Natural killer cell (primary cell): Measurements from ENCODE around the gene KCNIP2. TPM values are rescaled to one million over a fixed set of nuclear protein-coding genes. Genes with fewer than 3 reads are reported as not detected.

ENCODE experiments used
- ATAC-seq, 3 donors: fragments of 150-1000 bp in 2 of 3; fragments of 200-7000 bp in 1 of 3; cut with Tn5 transposase; 1 replicate in 1 of 3; 2 replicates in 2 of 3; pipeline ENCODE4 v1.10.0; 2021; ENCODE audit warnings: mild to moderate bottlenecking in 2 of 3, moderate library complexity in 2 of 3
- DNase-seq, 2 donors: peaks; one replicate each; pipeline versions ENCODE4 v3.0.0 to v3.0.0-alpha.2; 2013 to 2021; ENCODE audit warnings: mixed read lengths in 1 of 2
- H3K27ac ChIP-seq: one replicate; pipeline ENCODE4 v1.5.1; 2013; ENCODE audit warnings: mild to moderate bottlenecking, low read length
- H3K27me3 ChIP-seq: one replicate; pipeline ENCODE4 v1.6.1; 2013; ENCODE audit warnings: low read length; ENCODE audit not compliant: control insufficient read depth, insufficient read depth
- H3K36me3 ChIP-seq: one replicate; pipeline ENCODE4 v1.6.1; 2013; ENCODE audit warnings: low read length; ENCODE audit not compliant: control insufficient read depth, insufficient read depth
- H3K4me1 ChIP-seq: one replicate; pipeline ENCODE4 v1.6.1; 2013; ENCODE audit warnings: low read length; ENCODE audit not compliant: control insufficient read depth, insufficient read depth
- H3K4me3 ChIP-seq: one replicate; pipeline ENCODE4 v1.5.1; 2013; ENCODE audit warnings: low read length
- H3K9me3 ChIP-seq: one replicate; pipeline ENCODE4 v1.6.1; 2013; ENCODE audit warnings: low read length; ENCODE audit not compliant: control insufficient read depth, insufficient read depth
- H3K27ac Mint-ChIP-seq, 2 donors: one replicate each; pipeline ENCODE4 v1.8.0; 2022; ENCODE audit warnings: mild to moderate bottlenecking in 2 of 2, mixed read lengths in 2 of 2, moderate library complexity in 1 of 2
- H3K27me3 Mint-ChIP-seq, 2 donors: one replicate each; pipeline ENCODE4 v1.8.0; 2022; ENCODE audit warnings: low read depth in 2 of 2, mixed read lengths in 2 of 2
- H3K36me3 Mint-ChIP-seq: one replicate; pipeline ENCODE4 v1.8.0; 2022; ENCODE audit warnings: mixed read lengths
- H3K4me1 Mint-ChIP-seq, 2 donors: one replicate each; pipeline ENCODE4 v1.8.0; 2022; ENCODE audit warnings: mixed read lengths in 2 of 2
- H3K4me3 Mint-ChIP-seq: one replicate; pipeline ENCODE4 v1.8.0; 2022; ENCODE audit warnings: mild to moderate bottlenecking, moderate library complexity, mixed read lengths
- H3K9me3 Mint-ChIP-seq, 2 donors: one replicate each; pipeline ENCODE4 v1.8.0; 2022; ENCODE audit warnings: mixed read lengths in 2 of 2
- CTCF ChIP-seq: fragments of 200-600 bp; IDR thresholded peaks from one replicate; pipeline ENCODE4 v1.8.0; 2022; ENCODE audit warnings: antibody characterized with exemption
- WGBS: methylation state at CpG from one replicate; pipeline ENCODE4 v1.1.7; 2013; ENCODE audit warnings: missing lambda C conversion rate; ENCODE audit not compliant: insufficient coverage; 5-methylcytosine and 5-hydroxymethylcytosine counted together
- intact Hi-C: fragments of 100-400 bp; cut with micrococcal nuclease; formaldehyde crosslinking; loops from one replicate; pipeline ENCODE4 v1.14.2; 2022
- total RNA-seq, 4 donors: library from RNA; stranded (reverse); fragments of 120-200 nt in 1 of 4; gene quantifications; one replicate each; pipeline versions ENCODE4 v1.2.3 to v1.2.4, GENCODE V29; 2013 to 2022

The KCNIP2 gene
- total RNA-seq, 3 donors from 2014 or later (not counting 1 experiment from before 2014, with no cell fraction given), result 0.97 to 2.0 (median 1.6) TPM

- 2% methylated on average over 51 of the region's 51 CpGs for WGBS
- Mint-ChIP-seq H3K36me3 (no peaks in the 10 kb centered on the region), H3K27me3 (peaks cover 24 to 28% of the 10 kb centered on the region in 2 donors), H3K4me3 (peak overlapping the region; percentile 87), H3K4me1 (peaks cover 39 to 59% of the 10 kb centered on the region in 2 donors), H3K27ac (peak overlapping the region in 1 of 2 donors; percentile 31), H3K9me3 (no peaks in the 10 kb centered on the region)
- DNase-seq (peak; percentile 85 to 90), ATAC-seq (peak; percentile 67 to 75 (median 70))
- H3K27ac ChIP-seq, result no peak overlapping the region
- H3K4me1 ChIP-seq, result peaks cover 63% of the 10 kb centered on the region
- intact Hi-C loops, result loop anchor here (2.0 to 5.0 kb wide), 2 partner anchors 177 to 293 kb away; no protein-coding TSS in a partner anchor
- peaks cover 2% of the 10 kb centered on the region for H3K36me3 ChIP-seq
- peak overlapping the region; percentile 43 for H3K4me3 ChIP-seq
- peak; percentile 85 for TF ChIP-seq CTCF
- H3K9me3 ChIP-seq, result no peaks in the 10 kb centered on the region
- H3K27me3 ChIP-seq, result peaks cover 30% of the 10 kb centered on the region
Measured at GRCh38 chr10:101779544-101780186, 63.9 kb downstream of the KCNIP2 start.

- Mint-ChIP-seq H3K36me3 (no peaks in the 10 kb centered on the region), H3K27me3 (peaks cover 31 to 36% of the 10 kb centered on the region in 2 donors), H3K9me3 (no peaks in the 10 kb centered on the region), H3K27ac (peak overlapping the region in 1 of 2 donors; percentile 31), H3K4me1 (peaks cover 32 to 59% of the 10 kb centered on the region in 2 donors), H3K4me3 (peak overlapping the region; percentile 87)
- Histone ChIP-seq H3K4me3 (peak overlapping the region; percentile 43), H3K27ac (no peak overlapping the region), H3K27me3 (peaks cover 36% of the 10 kb centered on the region), H3K9me3 (no peaks in the 10 kb centered on the region), H3K4me1 (peaks cover 64% of the 10 kb centered on the region), H3K36me3 (peaks cover under 1% of the 10 kb centered on the region)
- DNase-seq, result peak in 1 of 2 donors; percentile 43
- peak in 1 of 3 donors; percentile 8 for ATAC-seq
- WGBS, result 5% methylated on average over 58 of the region's 58 CpGs
- TF ChIP-seq CTCF, result no peak
- intact Hi-C loops, result no loop called here
Measured at GRCh38 chr10:101778781-101779543, 64.6 kb downstream of the KCNIP2 start.

- peak overlapping the region; percentile 87 for H3K4me3 Mint-ChIP-seq
- Histone ChIP-seq H3K9me3 (no peaks in the 10 kb centered on the region), H3K27ac (no peak overlapping the region), H3K4me3 (no peak overlapping the region), H3K4me1 (peaks cover 57% of the 10 kb centered on the region), H3K27me3 (peaks cover 37% of the 10 kb centered on the region), H3K36me3 (no peaks in the 10 kb centered on the region)
- ATAC-seq (no peak), DNase-seq (no peak)
- no peaks in the 10 kb centered on the region for H3K36me3 Mint-ChIP-seq
- intact Hi-C loops, result no loop called here
- peaks cover 38 to 42% of the 10 kb centered on the region in 2 donors for H3K27me3 Mint-ChIP-seq
- H3K27ac Mint-ChIP-seq, result no peak overlapping the region
- WGBS, result 63% methylated on average over 12 of the region's 12 CpGs
- peaks cover 25 to 54% of the 10 kb centered on the region in 2 donors for H3K4me1 Mint-ChIP-seq
- no peaks in the 10 kb centered on the region for H3K9me3 Mint-ChIP-seq
- no peak for TF ChIP-seq CTCF
Measured at GRCh38 chr10:101778151-101778780, 65.3 kb downstream of the KCNIP2 start.
